C4-2B (cell line): ENCODE data around the gene CMTM8.
A peak's percentile ranks its signal among the peaks of the same experiment; 100 is the strongest.

ENCODE experiments used
- H3K27ac ChIP-seq: fragments of 450-650 bp; 2 replicates; pipeline ENCODE4 v1.5.1; 2017
- ZFX ChIP-seq: fragments of 450-650 bp; IDR thresholded peaks from 2 replicates; pipeline ENCODE4 v1.6.1; 2017
- TF ChIP-seq, protein P1 (sequence below): fragments of 450-650 bp; conservative IDR thresholded peaks from 2 replicates; pipeline ENCODE4 v1.5.1; 2017; ENCODE audit warnings: mild to moderate bottlenecking

Gene CMTM8

DNA sequence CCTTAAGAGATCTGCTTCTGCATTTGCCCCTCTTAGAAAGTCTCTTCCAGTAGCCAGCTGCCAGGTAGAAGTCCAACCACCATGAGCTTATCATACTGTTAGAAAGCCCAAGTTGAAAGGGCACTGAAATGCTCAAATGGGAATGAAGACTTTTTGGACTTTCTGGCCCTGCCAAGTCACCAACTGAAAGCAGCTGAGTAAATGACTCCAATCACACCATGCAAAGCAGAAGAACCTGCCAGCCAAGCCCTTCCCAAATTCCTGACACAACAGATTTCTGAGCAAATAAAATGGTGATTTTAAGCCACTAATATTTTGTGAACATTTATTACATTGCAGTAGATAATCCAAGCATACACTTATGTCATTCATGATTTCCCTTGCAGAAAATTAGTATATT is 2.1 kb upstream of the CMTM8 start:
- TF ChIP-seq, protein P1, sequence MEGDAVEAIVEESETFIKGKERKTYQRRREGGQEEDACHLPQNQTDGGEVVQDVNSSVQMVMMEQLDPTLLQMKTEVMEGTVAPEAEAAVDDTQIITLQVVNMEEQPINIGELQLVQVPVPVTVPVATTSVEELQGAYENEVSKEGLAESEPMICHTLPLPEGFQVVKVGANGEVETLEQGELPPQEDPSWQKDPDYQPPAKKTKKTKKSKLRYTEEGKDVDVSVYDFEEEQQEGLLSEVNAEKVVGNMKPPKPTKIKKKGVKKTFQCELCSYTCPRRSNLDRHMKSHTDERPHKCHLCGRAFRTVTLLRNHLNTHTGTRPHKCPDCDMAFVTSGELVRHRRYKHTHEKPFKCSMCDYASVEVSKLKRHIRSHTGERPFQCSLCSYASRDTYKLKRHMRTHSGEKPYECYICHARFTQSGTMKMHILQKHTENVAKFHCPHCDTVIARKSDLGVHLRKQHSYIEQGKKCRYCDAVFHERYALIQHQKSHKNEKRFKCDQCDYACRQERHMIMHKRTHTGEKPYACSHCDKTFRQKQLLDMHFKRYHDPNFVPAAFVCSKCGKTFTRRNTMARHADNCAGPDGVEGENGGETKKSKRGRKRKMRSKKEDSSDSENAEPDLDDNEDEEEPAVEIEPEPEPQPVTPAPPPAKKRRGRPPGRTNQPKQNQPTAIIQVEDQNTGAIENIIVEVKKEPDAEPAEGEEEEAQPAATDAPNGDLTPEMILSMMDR = no peak
- no peak for TF ChIP-seq ZFX

DNA sequence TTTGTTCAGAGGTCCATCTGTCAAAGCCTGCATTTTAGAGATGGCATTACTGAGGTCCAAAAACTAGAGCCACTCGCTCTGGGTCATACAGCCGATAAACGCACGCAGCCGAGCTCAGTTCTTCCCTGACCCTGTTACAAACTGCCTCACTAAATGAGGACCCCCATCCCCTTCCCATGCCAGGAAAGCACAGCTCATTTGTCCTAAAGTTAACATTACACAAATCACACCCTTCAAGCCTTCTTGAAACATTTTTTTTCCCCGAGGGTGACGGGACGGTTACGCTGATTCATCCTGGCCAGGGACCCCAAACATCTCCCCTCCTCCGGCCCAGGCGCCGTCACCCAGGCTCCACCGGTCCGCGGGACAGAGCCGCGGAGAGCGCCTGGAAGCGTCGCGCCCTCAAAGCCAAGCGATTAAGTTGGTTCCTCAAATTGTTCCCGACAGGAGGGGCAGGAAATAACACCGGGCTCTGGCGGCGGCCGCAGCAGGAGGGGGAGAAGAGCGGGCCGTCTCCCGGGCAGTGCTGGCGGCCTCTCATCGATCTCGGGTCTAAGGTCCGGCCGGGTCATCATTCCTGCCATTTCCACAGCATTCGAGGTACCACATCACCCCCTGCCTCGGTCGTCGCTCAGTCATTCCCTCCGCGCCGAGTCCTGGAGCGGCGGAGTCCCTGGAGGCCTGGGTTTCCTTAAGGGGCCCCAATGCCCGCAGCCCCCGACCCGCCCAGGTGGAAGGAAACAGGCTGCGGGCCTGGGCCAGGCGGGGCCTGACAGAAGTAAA is 619 bp upstream of the CMTM8 start:
- H3K27ac ChIP-seq = peak overlapping the region; percentile 70; the same call in 1 of the 2 replicates
- TF ChIP-seq ZFX = no peak
- TF ChIP-seq, protein P1 = no peak

More for the DNA sequence above, 2.1 kb upstream of the CMTM8 start:
- H3K27ac ChIP-seq = no peak overlapping the region

DNA sequence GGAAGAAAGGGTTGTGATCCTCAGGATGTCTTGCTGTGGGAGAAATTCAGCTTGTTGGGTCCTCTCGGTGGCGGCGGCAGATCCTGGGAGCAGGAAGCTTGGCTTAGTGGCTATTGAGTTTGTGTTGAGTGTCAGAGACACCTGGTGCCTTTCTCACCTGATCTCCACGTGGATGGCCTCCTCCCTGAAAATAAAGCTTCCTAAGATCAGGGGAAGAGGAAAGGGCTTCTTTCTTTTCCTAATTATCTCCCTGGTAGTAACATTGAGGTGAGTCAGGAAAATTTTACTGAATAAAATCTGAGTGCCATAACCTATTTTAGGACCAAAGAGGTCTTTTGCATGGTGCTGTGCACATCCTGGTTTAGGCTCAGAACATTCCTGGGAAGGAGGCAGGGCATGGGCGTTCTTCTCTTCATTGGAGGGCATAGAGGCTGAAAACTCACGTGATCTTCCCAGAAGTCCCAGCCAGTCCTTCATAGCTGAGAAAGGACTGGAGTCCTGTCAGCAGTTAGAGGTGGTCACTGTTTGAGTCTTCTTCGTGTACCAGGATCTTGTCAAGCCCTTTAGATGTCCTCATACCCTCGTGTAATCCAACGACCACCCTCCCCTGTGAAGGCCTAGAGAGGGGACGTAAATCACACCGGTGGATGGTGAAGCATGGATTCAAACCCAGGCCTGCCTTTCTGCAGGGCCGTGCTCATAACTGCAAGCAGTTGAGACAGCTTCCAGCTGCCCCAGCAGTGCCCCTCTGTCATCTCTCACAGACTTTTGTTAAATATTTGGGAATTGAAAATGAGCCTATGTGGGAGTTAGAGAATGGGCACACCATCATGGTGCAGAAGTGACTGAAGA is 1.1 kb downstream of the CMTM8 start:
- no peak for TF ChIP-seq ZFX
- TF ChIP-seq, protein P1 = no peak
- H3K27ac ChIP-seq = peak overlapping the region; percentile 70

DNA sequence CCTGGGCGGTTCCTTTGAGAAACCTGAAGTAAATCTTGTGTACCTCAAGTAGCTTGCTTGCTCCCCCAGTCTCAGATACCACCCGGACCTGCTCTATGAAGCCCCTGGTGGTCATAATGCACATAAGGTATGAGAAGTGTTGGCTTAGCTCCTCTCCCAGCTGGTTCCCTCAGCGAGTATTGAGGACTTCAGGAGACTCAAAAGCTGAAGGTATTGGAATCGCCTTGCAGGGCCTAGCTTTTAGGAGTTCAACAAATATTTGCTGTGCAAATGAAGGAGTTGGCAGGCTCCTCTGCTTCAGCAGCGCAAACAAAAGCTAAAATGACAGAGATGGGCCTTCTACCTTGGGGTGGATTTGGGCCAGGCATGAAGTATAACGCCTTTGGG is 1.7 kb downstream of the CMTM8 start:
- H3K27ac ChIP-seq = peak overlapping the region; percentile 70
- TF ChIP-seq, protein P1 = peak; percentile 44
- no peak for TF ChIP-seq ZFX

DNA sequence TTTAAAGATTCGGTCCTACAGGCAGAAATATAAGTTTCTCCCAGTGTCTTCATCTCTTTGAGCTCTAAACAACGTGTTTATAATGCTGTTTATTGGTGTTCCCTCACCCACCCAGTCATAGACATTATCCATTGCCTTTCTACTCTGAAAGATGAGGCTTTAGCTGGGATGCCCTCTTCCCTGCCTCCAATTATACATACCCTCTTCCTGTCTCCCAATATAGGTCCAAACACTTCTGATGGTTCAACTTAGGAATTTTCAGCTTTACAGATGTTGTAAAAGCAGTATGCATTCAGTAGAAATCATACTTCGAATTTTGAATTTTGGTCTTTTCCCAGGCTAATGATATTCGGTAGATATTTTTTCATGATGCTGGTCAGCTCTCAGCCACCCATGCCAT is 2.6 kb downstream of the CMTM8 start:
- TF ChIP-seq, protein P1 = no peak
- no peak for TF ChIP-seq ZFX
- no peak overlapping the region for H3K27ac ChIP-seq

DNA sequence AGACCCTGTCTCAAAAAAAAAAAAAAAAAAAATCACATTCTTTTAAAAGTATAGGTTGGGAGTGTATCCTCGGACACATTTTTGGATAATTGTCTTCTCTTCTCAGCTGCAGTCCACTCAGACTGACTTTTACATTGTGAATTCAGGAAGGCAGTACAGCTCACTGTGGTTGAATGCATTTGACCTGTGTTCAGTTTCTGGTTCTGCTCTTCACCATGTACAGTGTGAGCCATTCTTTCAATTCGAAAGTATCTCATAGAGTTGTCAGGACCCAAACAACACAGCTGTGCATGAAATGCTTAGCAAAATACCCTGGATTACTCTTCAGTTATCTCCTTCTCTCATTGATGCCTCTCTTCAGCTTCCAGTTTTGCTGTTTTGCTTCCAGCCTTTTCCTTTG is 5.0 kb downstream of the CMTM8 start:
- no peak for TF ChIP-seq ZFX
- TF ChIP-seq, protein P1 = no peak
- no peak overlapping the region for H3K27ac ChIP-seq

DNA sequence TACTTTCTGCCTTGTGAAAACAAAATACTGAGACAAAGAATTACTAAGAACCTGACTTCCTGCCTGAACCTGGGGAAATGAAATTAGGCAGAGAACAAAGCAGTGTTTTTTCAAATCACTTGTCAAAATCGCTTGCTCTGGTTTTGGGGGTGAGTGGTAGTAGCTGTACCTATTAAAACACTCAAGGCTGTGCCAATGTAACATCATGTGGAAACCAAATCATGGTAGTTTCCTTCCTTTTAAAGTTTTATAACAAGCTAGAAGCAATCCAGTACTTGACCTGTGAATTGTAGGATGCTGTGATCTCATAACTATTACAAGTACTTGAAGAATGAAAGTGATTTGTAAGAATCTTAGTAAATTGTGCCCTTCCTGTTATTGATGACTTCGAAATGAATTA is 6.7 kb downstream of the CMTM8 start:
- TF ChIP-seq ZFX = no peak
- TF ChIP-seq, protein P1 = no peak
- H3K27ac ChIP-seq = no peak overlapping the region
